K562 treated with DMSO at 1 percent for 24 hours (cell line): ENCODE measurements around the gene LIMS2. TPM values are rescaled to one million over a fixed set of nuclear protein-coding genes. Genes with fewer than 3 reads are reported as not detected.

Experiments
- total RNA-seq: library from RNA; unstranded; fragments of 300-600 nt; gene quantifications from 2 replicates; pipeline ENCODE4 v1.2.3, GENCODE V29; 2022; ENCODE audit warnings: low read depth; ENCODE audit not compliant: insufficient read depth

LIMS2 gene, protein sequence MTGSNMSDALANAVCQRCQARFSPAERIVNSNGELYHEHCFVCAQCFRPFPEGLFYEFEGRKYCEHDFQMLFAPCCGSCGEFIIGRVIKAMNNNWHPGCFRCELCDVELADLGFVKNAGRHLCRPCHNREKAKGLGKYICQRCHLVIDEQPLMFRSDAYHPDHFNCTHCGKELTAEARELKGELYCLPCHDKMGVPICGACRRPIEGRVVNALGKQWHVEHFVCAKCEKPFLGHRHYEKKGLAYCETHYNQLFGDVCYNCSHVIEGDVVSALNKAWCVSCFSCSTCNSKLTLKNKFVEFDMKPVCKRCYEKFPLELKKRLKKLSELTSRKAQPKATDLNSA
- total RNA-seq: not detected in 2 replicates

DNA sequence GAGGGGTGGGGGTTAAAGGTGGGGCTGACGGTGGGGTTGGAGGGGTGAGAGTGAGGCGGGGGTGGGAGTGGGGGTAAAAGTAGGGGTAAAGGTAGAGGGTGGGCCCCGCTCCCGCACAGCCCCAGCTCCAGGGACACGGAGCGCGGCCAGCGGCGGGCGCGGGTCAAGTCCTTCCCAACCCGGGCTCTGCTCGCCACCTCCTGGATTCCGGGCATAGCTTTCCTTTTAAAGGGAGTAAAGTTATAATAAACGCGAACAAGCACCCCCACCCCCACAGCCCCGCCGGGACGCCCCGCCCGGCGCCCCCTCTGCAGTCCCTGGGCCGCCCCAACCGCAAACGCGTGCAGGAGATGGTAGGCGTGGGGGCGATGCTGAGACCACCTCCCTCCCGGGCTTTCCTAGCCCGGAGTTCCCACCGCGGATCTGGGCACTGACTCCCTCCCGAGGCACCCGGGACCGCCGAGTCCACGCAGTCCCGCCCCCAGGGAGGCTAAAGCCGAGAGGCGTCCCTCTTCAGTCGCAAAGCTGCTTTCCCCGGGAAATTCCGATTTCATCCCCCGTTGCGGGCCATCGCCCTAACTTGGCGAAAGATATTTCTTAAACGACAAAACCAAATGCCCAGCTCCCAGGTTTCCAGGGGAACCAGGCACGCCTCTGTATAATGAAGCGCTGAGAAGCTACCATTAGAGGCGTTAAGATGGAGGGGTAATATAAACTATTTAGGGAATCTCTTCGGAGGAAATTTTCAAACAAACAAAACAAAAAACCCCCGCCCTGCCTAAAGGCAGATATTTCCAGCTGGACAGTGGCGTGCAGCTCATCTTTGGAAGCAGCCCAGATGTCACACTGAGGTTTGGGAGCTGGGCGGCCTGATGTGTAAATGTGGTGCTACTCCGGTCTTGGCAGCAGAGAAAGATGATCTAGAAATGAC is at the start of gene LIMS2:
Gene LIMS2, minus strand, starts transcription at position 200 of the 931 bp plus-strand sequence. CDS start 506 bp downstream, outside the sequence.

DNA sequence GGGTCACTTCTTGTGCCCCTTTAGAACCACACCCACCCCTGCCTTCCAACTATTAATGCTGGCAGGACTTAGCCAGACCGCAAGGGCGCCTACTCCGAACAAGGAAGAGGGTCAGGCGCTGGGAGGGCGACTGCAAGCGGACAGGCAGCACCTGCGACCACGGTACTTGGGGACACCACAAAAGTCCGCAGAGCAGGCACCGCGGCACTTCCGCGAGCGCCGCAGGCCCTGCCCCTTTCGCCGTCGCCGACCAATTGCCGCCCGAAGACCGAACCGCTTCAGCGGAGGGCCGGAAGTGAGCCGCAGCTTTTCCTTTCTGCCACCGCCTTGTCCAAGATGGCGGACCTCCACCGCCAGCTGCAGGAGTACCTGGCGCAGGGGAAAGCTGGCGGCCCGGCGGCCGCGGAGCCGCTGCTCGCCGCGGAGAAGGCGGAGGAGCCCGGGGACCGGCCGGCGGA is 25.9 kb upstream of the LIMS2 start, which contains the start of gene SFT2D3:
Gene SFT2D3, plus strand, starts transcription at position 305 of the 458 bp plus-strand sequence. Its CDS starts 32 bp downstream, at position 337.

DNA sequence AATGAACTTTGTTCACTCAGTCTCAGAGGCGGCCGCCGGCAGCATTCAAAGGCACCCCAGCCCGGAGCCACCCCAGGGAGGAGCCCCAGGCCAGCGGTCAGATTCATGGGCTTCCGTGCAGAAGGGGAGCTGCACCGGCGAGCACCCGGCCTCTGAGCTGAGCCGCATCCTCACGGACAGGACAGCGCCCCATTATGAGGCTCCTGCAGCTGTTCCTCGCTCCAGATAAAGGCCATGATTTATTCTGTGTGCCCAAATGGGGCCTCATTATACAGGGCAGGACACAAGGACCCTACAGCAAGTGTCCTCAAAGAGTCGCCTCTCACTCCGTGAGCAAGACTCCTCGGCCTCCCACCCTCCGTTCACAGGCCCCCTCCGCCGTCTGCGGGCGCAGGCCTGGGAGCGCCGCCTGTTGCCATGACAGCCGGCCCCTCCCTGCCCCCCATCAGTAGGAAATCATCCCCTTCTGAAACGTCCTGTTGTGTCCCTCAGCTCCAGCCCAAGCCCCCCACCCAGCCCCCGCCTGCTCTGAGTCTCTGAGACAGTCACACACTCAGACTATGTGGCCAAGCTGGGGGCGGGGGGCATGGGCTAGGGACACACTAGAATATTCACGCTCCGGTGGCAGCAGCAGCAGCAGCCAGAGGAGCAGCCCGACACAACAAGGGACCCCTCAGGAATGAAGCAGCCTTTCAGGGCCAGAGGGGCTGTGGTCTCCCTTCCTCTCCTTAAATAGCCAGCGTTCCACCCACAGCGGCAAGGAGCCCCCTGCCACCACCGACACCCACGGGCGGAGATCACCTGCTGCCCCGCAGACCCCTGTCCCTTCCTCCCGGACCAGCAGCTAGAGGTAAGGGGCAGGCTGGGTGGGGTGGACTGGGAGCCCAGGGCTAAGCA is 29.7 kb downstream of the LIMS2 start, which contains the start of gene GPR17:
Gene GPR17, plus strand, starts transcription at position 759 of the 897 bp plus-strand sequence. CDS start 4,583 bp downstream, outside the sequence.

Other genes starting within 250 kb of the LIMS2 start
- 34.9 and 35.7 TPM in 2 replicates for gene IWS1, start 149.0 kb downstream of the LIMS2 start, total RNA-seq
- not detected in 2 replicates for gene MYO7B, start 139.8 kb downstream of the LIMS2 start, total RNA-seq
- not detected in 2 replicates for gene GPR17, start 29.4 kb downstream of the LIMS2 start, total RNA-seq
- 14.0 and 16.1 TPM in 2 replicates for gene SFT2D3, start 26.0 kb upstream of the LIMS2 start, total RNA-seq
- gene WDR33, start 135.6 kb upstream of the LIMS2 start, total RNA-seq: 15.2 and 17.0 TPM in 2 replicates
- gene POLR2D, start 182.6 kb upstream of the LIMS2 start, total RNA-seq: 22.3 and 22.8 TPM in 2 replicates
- 6.0 and 8.0 TPM in 2 replicates for gene AMMECR1L, start 210.4 kb upstream of the LIMS2 start, total RNA-seq